Natural killer cell treated with Interleukin-12 subunit alpha and Interleukin-12 subunit beta and Interleukin-15 and Interleukin-18, amount 100 ng/mL, for 72 hours (primary cell): ENCODE measurements around the gene MAP3K8. TPM values are rescaled to one million over a fixed set of nuclear protein-coding genes. Genes with fewer than 3 reads are reported as not detected.
A peak's percentile ranks its signal among the peaks of the same experiment; 100 is the strongest.
"Not testable (repeated sequence)": the region's sequence is repeated elsewhere in the genome, so short reads cannot be mapped to it uniquely, and the experiment has no call there.

Source experiments
- ATAC-seq, 2 donors: fragments of 150-1000 bp; cut with Tn5 transposase in 1 of 2; sonication (Bioruptor Pico), chemical (Tn5 transposase) in 1 of 2; 2 replicates each; pipeline ENCODE4 v1.10.0; 2021
- DNase-seq: peaks from one replicate; pipeline ENCODE4 v3.0.0; 2022; ENCODE audit warnings: low spot score
- H3K27ac Mint-ChIP-seq, 2 donors: 1 replicate in 1 of 2; 2 replicates in 1 of 2; pipeline ENCODE4 v1.8.0; 2022; ENCODE audit warnings: mixed read lengths in 2 of 2, mild to moderate bottlenecking in 1 of 2, moderate library complexity in 1 of 2
- H3K27me3 Mint-ChIP-seq, 2 donors: 1 replicate in 1 of 2; 2 replicates in 1 of 2; pipeline ENCODE4 v1.8.0; 2022; ENCODE audit warnings: mixed read lengths in 2 of 2
- H3K36me3 Mint-ChIP-seq: one replicate; pipeline ENCODE4 v1.8.0; 2022; ENCODE audit warnings: mixed read lengths
- H3K4me1 Mint-ChIP-seq, 2 donors: 1 replicate in 1 of 2; 2 replicates in 1 of 2; pipeline ENCODE4 v1.8.0; 2022; ENCODE audit warnings: low read depth in 2 of 2, mixed read lengths in 2 of 2, mild to moderate bottlenecking in 1 of 2
- H3K4me3 Mint-ChIP-seq: one replicate; pipeline ENCODE4 v1.8.0; 2022; ENCODE audit warnings: mixed read lengths
- H3K9me3 Mint-ChIP-seq: 2 replicates; pipeline ENCODE4 v1.8.0; 2022; ENCODE audit warnings: mixed read lengths
- total RNA-seq, 2 donors: library from RNA; stranded (reverse); gene quantifications; one replicate each; pipeline ENCODE4 v1.2.3, GENCODE V29; 2022

MAP3K8 gene
- total RNA-seq, 2 donors from 2014 or later, result 239 to 355 TPM

- Mint-ChIP-seq H3K9me3 (no peaks in the 10 kb centered on the region), H3K4me1 (peaks cover 28 to 52% of the 10 kb centered on the region in 2 donors), H3K4me3 (peak overlapping the region; percentile 49), H3K27ac (peak overlapping the region; percentile 33 to 88), H3K27me3 (no peaks in the 10 kb centered on the region), H3K36me3 (no peaks in the 10 kb centered on the region)
- no peak for DNase-seq
- ATAC-seq, result peak in 1 of 2 donors; percentile 25
These were observed 33.8 kb downstream of the MAP3K8 start for GRCh38 chr10:30467651-30468338.

- Mint-ChIP-seq H3K36me3 (no peaks in the 10 kb centered on the region), H3K4me3 (no peak overlapping the region), H3K27ac (peak overlapping the region in 1 of 2 donors; percentile 65), H3K9me3 (no peaks in the 10 kb centered on the region), H3K4me1 (peaks cover 35 to 37% of the 10 kb centered on the region in 2 donors), H3K27me3 (no peaks in the 10 kb centered on the region)
- DNase-seq, result no peak
- no peak for ATAC-seq
These were observed 38.6 kb downstream of the MAP3K8 start for GRCh38 chr10:30472414-30473155.

- H3K36me3 Mint-ChIP-seq, ATAC-seq, H3K27me3 Mint-ChIP-seq, DNase-seq, H3K9me3 Mint-ChIP-seq: not testable (repeated sequence)
- Mint-ChIP-seq H3K4me1 (peaks cover 20 to 21% of the 10 kb centered on the region in 2 donors), H3K4me3 (peak overlapping the region; percentile 3), H3K27ac (peak overlapping the region in 1 of 2 donors; percentile 38)
These were observed 41.5 kb downstream of the MAP3K8 start for GRCh38 chr10:30475515-30475914.

GRCh38 chr10:30476511-30477155 is 42.6 kb downstream of the MAP3K8 start:
- peak overlapping the region; percentile 30 for H3K4me3 Mint-ChIP-seq
- H3K36me3 Mint-ChIP-seq, result no peaks in the 10 kb centered on the region
- ATAC-seq, result no peak
- no peak for DNase-seq
- peaks cover 24 to 25% of the 10 kb centered on the region in 2 donors for H3K4me1 Mint-ChIP-seq
- no peaks in the 10 kb centered on the region for H3K27me3 Mint-ChIP-seq
- H3K27ac Mint-ChIP-seq, result peak overlapping the region; percentile 2 to 38
- H3K9me3 Mint-ChIP-seq, result peaks cover under 1% of the 10 kb centered on the region

GRCh38 chr10:30479513-30479912 is 45.5 kb downstream of the MAP3K8 start:
- H3K27me3 Mint-ChIP-seq, H3K4me3 Mint-ChIP-seq, H3K27ac Mint-ChIP-seq, DNase-seq, H3K36me3 Mint-ChIP-seq, ATAC-seq, H3K9me3 Mint-ChIP-seq: not testable (repeated sequence)
- peaks cover 17 to 23% of the 10 kb centered on the region in 2 donors for H3K4me1 Mint-ChIP-seq

- H3K4me1 Mint-ChIP-seq, result peaks cover 11 to 14% of the 10 kb centered on the region in 2 donors
- no peaks in the 10 kb centered on the region for H3K27me3 Mint-ChIP-seq
- H3K9me3 Mint-ChIP-seq, result peaks cover 3% of the 10 kb centered on the region
- no peaks in the 10 kb centered on the region for H3K36me3 Mint-ChIP-seq
- no peak for ATAC-seq
- DNase-seq, result no peak
- H3K4me3 Mint-ChIP-seq, result no peak overlapping the region
- peak overlapping the region in 1 of 2 donors; percentile 26 for H3K27ac Mint-ChIP-seq
These were observed 47.6 kb downstream of the MAP3K8 start for GRCh38 chr10:30481603-30482002.

GRCh38 chr10:30488316-30488715 is 54.3 kb downstream of the MAP3K8 start:
- peaks cover 50 to 56% of the 10 kb centered on the region in 2 donors for H3K4me1 Mint-ChIP-seq
- DNase-seq (no peak), ATAC-seq (no peak)
- H3K9me3 Mint-ChIP-seq, result peaks cover 2% of the 10 kb centered on the region
- H3K4me3 Mint-ChIP-seq, result peak overlapping the region; percentile 23
- peak overlapping the region; percentile 89 to 97 for H3K27ac Mint-ChIP-seq
- H3K27me3 Mint-ChIP-seq, result no peaks in the 10 kb centered on the region
- no peaks in the 10 kb centered on the region for H3K36me3 Mint-ChIP-seq

GRCh38 chr10:30489346-30489745 is 55.4 kb downstream of the MAP3K8 start:
- Mint-ChIP-seq H3K4me1 (peaks cover 60 to 67% of the 10 kb centered on the region in 2 donors), H3K9me3 (peaks cover 5% of the 10 kb centered on the region), H3K4me3 (peak overlapping the region; percentile 21), H3K27me3 (no peaks in the 10 kb centered on the region), H3K27ac (peak overlapping the region; percentile 89 to 97), H3K36me3 (peaks cover 8% of the 10 kb centered on the region)
- no peak for DNase-seq
- no peak for ATAC-seq

GRCh38 chr10:30490289-30491000 is 56.5 kb downstream of the MAP3K8 start:
- ATAC-seq, result no peak
- peaks cover 14% of the 10 kb centered on the region for H3K36me3 Mint-ChIP-seq
- H3K9me3 Mint-ChIP-seq, result peaks cover 9% of the 10 kb centered on the region
- H3K4me1 Mint-ChIP-seq, result peaks cover 67 to 75% of the 10 kb centered on the region in 2 donors
- no peaks in the 10 kb centered on the region for H3K27me3 Mint-ChIP-seq
- no peak for DNase-seq
- H3K4me3 Mint-ChIP-seq, result peak overlapping the region; percentile 80
- H3K27ac Mint-ChIP-seq, result peak overlapping the region; percentile 89 to 97

GRCh38 chr10:30491204-30491915 is 57.4 kb downstream of the MAP3K8 start:
- Mint-ChIP-seq H3K4me1 (peaks cover 76 to 84% of the 10 kb centered on the region in 2 donors), H3K9me3 (peaks cover 9% of the 10 kb centered on the region), H3K4me3 (peak overlapping the region; percentile 80), H3K27me3 (no peaks in the 10 kb centered on the region), H3K27ac (peak overlapping the region; percentile 89 to 97), H3K36me3 (peaks cover 16% of the 10 kb centered on the region)
- DNase-seq, result no peak
- peak; percentile 62 to 76 for ATAC-seq

- DNase-seq (no peak), ATAC-seq (peak in 1 of 2 donors; percentile 15)
- peaks cover 9% of the 10 kb centered on the region for H3K9me3 Mint-ChIP-seq
- peak overlapping the region; percentile 80 for H3K4me3 Mint-ChIP-seq
- peak overlapping the region; percentile 89 to 97 for H3K27ac Mint-ChIP-seq
- H3K4me1 Mint-ChIP-seq, result peaks cover 82 to 91% of the 10 kb centered on the region in 2 donors
- no peaks in the 10 kb centered on the region for H3K27me3 Mint-ChIP-seq
- peaks cover 16% of the 10 kb centered on the region for H3K36me3 Mint-ChIP-seq
These were observed 58.0 kb downstream of the MAP3K8 start for GRCh38 chr10:30491916-30492515.

- H3K4me1 Mint-ChIP-seq, result peaks cover 87 to 95% of the 10 kb centered on the region in 2 donors
These were observed 59.9 kb downstream of the MAP3K8 start for GRCh38 chr10:30493609-30494530.

More at GRCh38 chr10:30493609-30494530, 59.9 kb downstream of the MAP3K8 start:
- Mint-ChIP-seq H3K27me3 (no peaks in the 10 kb centered on the region), H3K4me3 (peak overlapping the region; percentile 80), H3K27ac (peak overlapping the region; percentile 89 to 97), H3K36me3 (peaks cover 20% of the 10 kb centered on the region), H3K9me3 (peaks cover 7% of the 10 kb centered on the region)
- DNase-seq (peak; percentile 74), ATAC-seq (peak; percentile 66 to 80)
